ENCODE results near the gene CREB5.
A peak's percentile ranks its signal among the peaks of the same experiment; 100 is the strongest.

Gene CREB5

GRCh38 chr7:28627263-28627653 lies 214.9 kb downstream of the CREB5 start:
- Histone ChIP-seq H3K18ac (ENCODE audit: low read depth in 1 of 2, low read length in 2 of 2) (no peak overlapping the region), H3K4me2 (ENCODE audit: low read length, poor library complexity, severe bottlenecking) (no peak overlapping the region), H2BK12ac (ENCODE audit: low read length in 2 of 2) (no peak overlapping the region), H3K36me3 (ENCODE audit: control insufficient read depth in 1 of 2, insufficient read depth in 2 of 2, low read depth in 1 of 2, low read length in 2 of 2) (no peaks in the 10 kb centered on the region), H4K91ac (ENCODE audit: low read length) (no peak overlapping the region), H3K4ac (ENCODE audit: low read depth in 1 of 2, low read length in 2 of 2) (no peak overlapping the region), H3K4me3 (ENCODE audit: insufficient read depth in 1 of 2, low read depth in 1 of 2, low read length in 2 of 2) (peak overlapping the region in 1 of 2 experiments; percentile 41), H2BK120ac (ENCODE audit: low read depth, low read length) (no peak overlapping the region), H2BK5ac (ENCODE audit: low read depth, low read length, poor library complexity, severe bottlenecking) (no peak overlapping the region), H3K27ac (ENCODE audit: low read length, poor library complexity, severe bottlenecking) (no peak overlapping the region), H2AFZ (ENCODE audit: low read depth, low read length) (no peak overlapping the region), H3K14ac (ENCODE audit: low read length in 2 of 2) (no peak overlapping the region), H3K79me1 (replicated peaks; ENCODE audit: low read length, poor library complexity, severe bottlenecking) (no peaks in the 10 kb centered on the region), H2BK15ac (ENCODE audit: low read depth, poor library complexity, severe bottlenecking) (no peak overlapping the region), H3K9me3 (ENCODE audit: control insufficient read depth, low read length) (no peaks in the 10 kb centered on the region), H4K8ac (ENCODE audit: low read length) (no peak overlapping the region), H3K9ac (ENCODE audit: low read length) (peak overlapping the region; percentile 82), H3K4me1 (ENCODE audit: control insufficient read depth, insufficient read depth, low read depth, low read length) (peaks cover 7% of the 10 kb centered on the region), H2AK5ac (ENCODE audit: low read length, severe bottlenecking) (no peak overlapping the region), H3K23ac (ENCODE audit: low read length in 2 of 2) (no peak overlapping the region), H3K27me3 (ENCODE audit: control insufficient read depth in 1 of 2, insufficient read depth in 1 of 2, low read length in 2 of 2) (no peaks in the 10 kb centered on the region)
- WGBS: 78% methylated on average over 5 of the region's 5 CpGs
- DNase-seq: no peak

GRCh38 chr7:28627896-28628295 lies 215.6 kb downstream of the CREB5 start:
- Histone ChIP-seq H2BK120ac (ENCODE audit: low read depth, low read length) (no peak overlapping the region), H4K91ac (ENCODE audit: low read length) (no peak overlapping the region), H3K18ac (ENCODE audit: low read depth in 1 of 2, low read length in 2 of 2) (no peak overlapping the region), H3K4me1 (ENCODE audit: control insufficient read depth, insufficient read depth, low read depth, low read length) (peaks cover 6% of the 10 kb centered on the region), H3K4ac (ENCODE audit: low read depth in 1 of 2, low read length in 2 of 2) (no peak overlapping the region), H3K27ac (ENCODE audit: low read length, poor library complexity, severe bottlenecking) (no peak overlapping the region), H3K23ac (ENCODE audit: low read length in 2 of 2) (no peak overlapping the region), H3K4me2 (ENCODE audit: low read length, poor library complexity, severe bottlenecking) (no peak overlapping the region), H2AK5ac (ENCODE audit: low read length, severe bottlenecking) (no peak overlapping the region), H2AFZ (ENCODE audit: low read depth, low read length) (no peak overlapping the region), H3K9me3 (ENCODE audit: control insufficient read depth, low read length) (no peaks in the 10 kb centered on the region), H3K14ac (ENCODE audit: low read length in 2 of 2) (no peak overlapping the region), H3K79me1 (replicated peaks; ENCODE audit: low read length, poor library complexity, severe bottlenecking) (no peaks in the 10 kb centered on the region), H3K27me3 (ENCODE audit: control insufficient read depth in 1 of 2, insufficient read depth in 1 of 2, low read length in 2 of 2) (no peaks in the 10 kb centered on the region), H4K8ac (ENCODE audit: low read length) (no peak overlapping the region), H3K4me3 (ENCODE audit: insufficient read depth in 1 of 2, low read depth in 1 of 2, low read length in 2 of 2) (peak overlapping the region in 1 of 2 experiments; percentile 41), H3K9ac (ENCODE audit: low read length) (peak overlapping the region; percentile 82), H3K36me3 (ENCODE audit: control insufficient read depth in 1 of 2, insufficient read depth in 2 of 2, low read depth in 1 of 2, low read length in 2 of 2) (no peaks in the 10 kb centered on the region), H2BK5ac (ENCODE audit: low read depth, low read length, poor library complexity, severe bottlenecking) (no peak overlapping the region), H2BK15ac (ENCODE audit: low read depth, poor library complexity, severe bottlenecking) (no peak overlapping the region), H2BK12ac (ENCODE audit: low read length in 2 of 2) (no peak overlapping the region)
- 83% methylated on average over 4 of the region's 4 CpGs for WGBS
- DNase-seq: no peak

GRCh38 chr7:28629216-28629842 lies 217.0 kb downstream of the CREB5 start:
- H3K27me3 ChIP-seq (ENCODE audit: control insufficient read depth in 1 of 2, insufficient read depth in 1 of 2, low read length in 2 of 2): no peaks in the 10 kb centered on the region
- no peak overlapping the region for H3K27ac ChIP-seq (ENCODE audit: low read length, poor library complexity, severe bottlenecking)
- H2BK120ac ChIP-seq (ENCODE audit: low read depth, low read length): no peak overlapping the region
- H2BK12ac ChIP-seq (ENCODE audit: low read length in 2 of 2): no peak overlapping the region
- no peak overlapping the region for H3K18ac ChIP-seq (ENCODE audit: low read depth in 1 of 2, low read length in 2 of 2)
- no peak overlapping the region for H2AK5ac ChIP-seq (ENCODE audit: low read length, severe bottlenecking)
- H3K36me3 ChIP-seq (ENCODE audit: control insufficient read depth in 1 of 2, insufficient read depth in 2 of 2, low read depth in 1 of 2, low read length in 2 of 2): no peaks in the 10 kb centered on the region
- H2BK5ac ChIP-seq (ENCODE audit: low read depth, low read length, poor library complexity, severe bottlenecking): no peak overlapping the region
- no peak overlapping the region for H3K14ac ChIP-seq (ENCODE audit: low read length in 2 of 2)
- WGBS: 61% methylated on average over 3 of the region's 4 CpGs
- no peak overlapping the region for H3K23ac ChIP-seq (ENCODE audit: low read length in 2 of 2)
- H3K4me2 ChIP-seq (ENCODE audit: low read length, poor library complexity, severe bottlenecking): no peak overlapping the region
- H3K9ac ChIP-seq (ENCODE audit: low read length): peak overlapping the region; percentile 82
- H2BK15ac ChIP-seq (ENCODE audit: low read depth, poor library complexity, severe bottlenecking): no peak overlapping the region
- no peak overlapping the region for H3K4me3 ChIP-seq (ENCODE audit: insufficient read depth in 1 of 2, low read depth in 1 of 2, low read length in 2 of 2)
- H2AFZ ChIP-seq (ENCODE audit: low read depth, low read length): no peak overlapping the region
- no peak overlapping the region for H4K91ac ChIP-seq (ENCODE audit: low read length)
- DNase-seq: peak; percentile 45
- H4K8ac ChIP-seq (ENCODE audit: low read length): no peak overlapping the region
- no peaks in the 10 kb centered on the region for H3K9me3 ChIP-seq (ENCODE audit: control insufficient read depth, low read length)
- H3K4ac ChIP-seq (ENCODE audit: low read depth in 1 of 2, low read length in 2 of 2): no peak overlapping the region
- H3K79me1 ChIP-seq (replicated peaks; ENCODE audit: low read length, poor library complexity, severe bottlenecking): no peaks in the 10 kb centered on the region
- H3K4me1 ChIP-seq (ENCODE audit: control insufficient read depth, insufficient read depth, low read depth, low read length): peaks cover 3% of the 10 kb centered on the region

GRCh38 chr7:28630350-28630749 lies 218.0 kb downstream of the CREB5 start:
- no peak overlapping the region for H2AK5ac ChIP-seq (ENCODE audit: low read length, severe bottlenecking)
- no peak overlapping the region for H2BK5ac ChIP-seq (ENCODE audit: low read depth, low read length, poor library complexity, severe bottlenecking)
- H3K9me3 ChIP-seq (ENCODE audit: control insufficient read depth, low read length): no peaks in the 10 kb centered on the region
- H2BK15ac ChIP-seq (ENCODE audit: low read depth, poor library complexity, severe bottlenecking): no peak overlapping the region
- WGBS: 74% methylated on average over 2 of the region's 3 CpGs
- H3K4ac ChIP-seq (ENCODE audit: low read depth in 1 of 2, low read length in 2 of 2): no peak overlapping the region
- H4K91ac ChIP-seq (ENCODE audit: low read length): no peak overlapping the region
- no peak overlapping the region for H3K27ac ChIP-seq (ENCODE audit: low read length, poor library complexity, severe bottlenecking)
- H3K27me3 ChIP-seq (ENCODE audit: control insufficient read depth in 1 of 2, insufficient read depth in 1 of 2, low read length in 2 of 2): no peaks in the 10 kb centered on the region
- no peak overlapping the region for H2AFZ ChIP-seq (ENCODE audit: low read depth, low read length)
- DNase-seq: no peak
- no peak overlapping the region for H2BK12ac ChIP-seq (ENCODE audit: low read length in 2 of 2)
- no peak overlapping the region for H3K18ac ChIP-seq (ENCODE audit: low read depth in 1 of 2, low read length in 2 of 2)
- no peak overlapping the region for H3K4me3 ChIP-seq (ENCODE audit: insufficient read depth in 1 of 2, low read depth in 1 of 2, low read length in 2 of 2)
- no peaks in the 10 kb centered on the region for H3K36me3 ChIP-seq (ENCODE audit: control insufficient read depth in 1 of 2, insufficient read depth in 2 of 2, low read depth in 1 of 2, low read length in 2 of 2)
- no peak overlapping the region for H2BK120ac ChIP-seq (ENCODE audit: low read depth, low read length)
- no peak overlapping the region for H4K8ac ChIP-seq (ENCODE audit: low read length)
- peaks cover 3% of the 10 kb centered on the region for H3K4me1 ChIP-seq (ENCODE audit: control insufficient read depth, insufficient read depth, low read depth, low read length)
- H3K4me2 ChIP-seq (ENCODE audit: low read length, poor library complexity, severe bottlenecking): no peak overlapping the region
- no peak overlapping the region for H3K14ac ChIP-seq (ENCODE audit: low read length in 2 of 2)
- no peaks in the 10 kb centered on the region for H3K79me1 ChIP-seq (replicated peaks; ENCODE audit: low read length, poor library complexity, severe bottlenecking)
- peak overlapping the region; percentile 82 for H3K9ac ChIP-seq (ENCODE audit: low read length)
- no peak overlapping the region for H3K23ac ChIP-seq (ENCODE audit: low read length in 2 of 2)

All from mesenchymal stem cell (in vitro differentiated cells and primary cell).